HG03045 (cell line): Measurements from ENCODE around the gene CACYBP.
A peak's percentile ranks its signal among the peaks of the same experiment; 100 is the strongest.

Experiments used
- ATAC-seq: cut with Tn5 transposase; IDR thresholded peaks from one replicate; pipeline ENCODE4 v1.9.1; 2021; ENCODE audit warnings: mild to moderate bottlenecking, moderate library complexity; ENCODE audit not compliant: unreplicated experiment

CACYBP gene

GRCh38 chr1:174999936-175000696, at the start of gene CACYBP:
TSS of gene CACYBP (plus strand) at chr1:174999947. CDS start at chr1:175000181, 234 bp downstream.
- peak; percentile 6 for ATAC-seq

- peak; percentile 50 for ATAC-seq
These were observed 46.3 kb upstream of the CACYBP start for GRCh38 chr1:174953285-174954072.

- peak; percentile 20 for ATAC-seq
These were observed 45.7 kb upstream of the CACYBP start for GRCh38 chr1:174954073-174954460.

GRCh38 chr1:174954671-174955669, 44.8 kb upstream of the CACYBP start:
- no peak for ATAC-seq

- no peak for ATAC-seq
These were observed 43.7 kb upstream of the CACYBP start for GRCh38 chr1:174956086-174956485.

GRCh38 chr1:174956976-174957375, 42.8 kb upstream of the CACYBP start:
- ATAC-seq = no peak

- ATAC-seq = no peak
These were observed 41.9 kb upstream of the CACYBP start for GRCh38 chr1:174957829-174958228.

- ATAC-seq = no peak
These were observed 41.4 kb upstream of the CACYBP start for GRCh38 chr1:174958396-174958795.

GRCh38 chr1:174960362-174960761, 39.4 kb upstream of the CACYBP start:
- no peak for ATAC-seq

GRCh38 chr1:174963529-174964125, 36.1 kb upstream of the CACYBP start:
- ATAC-seq = no peak

- ATAC-seq = no peak
These were observed 35.3 kb upstream of the CACYBP start for GRCh38 chr1:174964261-174964971.

GRCh38 chr1:174964972-174965361, 34.8 kb upstream of the CACYBP start:
- ATAC-seq = no peak

- no peak for ATAC-seq
These were observed 34.3 kb upstream of the CACYBP start for GRCh38 chr1:174965362-174966007.

GRCh38 chr1:174966008-174966572, 33.7 kb upstream of the CACYBP start:
- no peak for ATAC-seq

- ATAC-seq = no peak
These were observed 31.7 kb upstream of the CACYBP start for GRCh38 chr1:174967845-174968705.

GRCh38 chr1:174968750-174969244, 30.9 kb upstream of the CACYBP start:
- ATAC-seq = peak; percentile 76

GRCh38 chr1:174969977-174970376, 29.8 kb upstream of the CACYBP start:
- ATAC-seq = peak; percentile 48

- no peak for ATAC-seq
These were observed 28.3 kb upstream of the CACYBP start for GRCh38 chr1:174971466-174971865.
